Astrocyte (in vitro differentiated cells and primary cell): Measurements from ENCODE around the gene CYTH4.

Experiments
- CTCF ChIP-seq: IDR thresholded peaks from 2 replicates; pipeline ENCODE4 v1.5.1; 2011; ENCODE audit warnings: low read depth, mild to moderate bottlenecking, inconsistent platforms, low read length, moderate library complexity; ENCODE audit not compliant: insufficient read depth
- EZH2 ChIP-seq: IDR thresholded peaks from 2 replicates; pipeline ENCODE4 v1.6.1; 2012; ENCODE audit warnings: mild to moderate bottlenecking, low read length, inconsistent platforms; ENCODE audit not compliant: insufficient read depth

GRCh38 chr22:37240941-37241320 is 41.4 kb upstream of the CYTH4 start:
- no peak for TF ChIP-seq CTCF
- no peak for TF ChIP-seq EZH2
